Naive thymus-derived CD4-positive, alpha-beta T cell (primary cell): Measurements from ENCODE around the gene UBAP1L. TPM values are rescaled to one million over a fixed set of nuclear protein-coding genes. Genes with fewer than 3 reads are reported as not detected.

Experiments
- ATAC-seq: fragments of 150-1000 bp; cut with Tn5 transposase; 2 replicates; pipeline ENCODE4 v1.10.0; 2021; ENCODE audit warnings: mild to moderate bottlenecking, moderate library complexity
- CTCF ChIA-PET: fragments of 350-600 bp; sonication (Branson Sonifier 250); formaldehyde crosslinking; loops from one replicate; lab custom pipeline; 2021; ENCODE audit warnings: antibody characterized with exemption; lab: Charles Lee
- POLR2A ChIA-PET: fragments of 350-600 bp; sonication (Branson Sonifier 250); formaldehyde crosslinking; loops from one replicate; lab custom pipeline; 2021; ENCODE audit warnings: antibody characterized with exemption, inconsistent platforms; lab: Charles Lee
- DNase-seq, 9 donors: peaks; one replicate each; pipeline versions ENCODE4 v3.0.0 to v3.0.0-alpha.2; 2020 to 2022; ENCODE audit warnings: mixed read lengths in 1 of 9
- H3K27ac ChIP-seq: one replicate; pipeline ENCODE4 v1.7.0; 2013; ENCODE audit warnings: mild to moderate bottlenecking, low read depth, low read length, moderate library complexity
- H3K27me3 ChIP-seq, 2 donors: one replicate each; pipeline ENCODE4 v1.7.0; 2013; ENCODE audit warnings: low read length in 2 of 2, mild to moderate bottlenecking in 2 of 2, moderate library complexity in 2 of 2; ENCODE audit not compliant: control insufficient read depth in 2 of 2, insufficient read depth in 2 of 2
- H3K36me3 ChIP-seq, 3 experiments: 1 replicate in 2 of 3; 2 replicates in 1 of 3; pipeline ENCODE4 v1.7.0; 2013; ENCODE audit warnings: low read length in 3 of 3, mild to moderate bottlenecking in 3 of 3, moderate library complexity in 1 of 3; ENCODE audit not compliant: insufficient read depth in 3 of 3, control insufficient read depth in 2 of 3
- H3K4me1 ChIP-seq, 2 donors: one replicate each; pipeline ENCODE4 v1.7.0; 2013; ENCODE audit warnings: low read length in 2 of 2, mild to moderate bottlenecking in 2 of 2, moderate library complexity in 1 of 2; ENCODE audit not compliant: control insufficient read depth in 2 of 2, insufficient read depth in 2 of 2
- H3K4me3 ChIP-seq: 2 replicates; pipeline ENCODE4 v1.7.0; 2013; ENCODE audit warnings: mild to moderate bottlenecking, low read length
- H3K9me3 ChIP-seq, 3 experiments: 1 replicate in 2 of 3; 2 replicates in 1 of 3; pipeline ENCODE4 v1.7.0; 2013; ENCODE audit warnings: low read length in 3 of 3; ENCODE audit not compliant: control insufficient read depth in 2 of 3
- H3K27ac Mint-ChIP-seq, 9 donors: one replicate each; pipeline ENCODE4 v1.8.0; 2020 to 2022; ENCODE audit warnings: mixed read lengths in 9 of 9, mild to moderate bottlenecking in 8 of 9, moderate library complexity in 5 of 9, inconsistent platforms in 2 of 9
- H3K27me3 Mint-ChIP-seq, 5 donors: one replicate each; pipeline ENCODE4 v1.8.0; 2021 to 2022; ENCODE audit warnings: mixed read lengths in 5 of 5, mild to moderate bottlenecking in 1 of 5
- H3K36me3 Mint-ChIP-seq, 5 donors: one replicate each; pipeline ENCODE4 v1.8.0; 2020 to 2022; ENCODE audit warnings: mixed read lengths in 5 of 5, mild to moderate bottlenecking in 3 of 5, inconsistent platforms in 1 of 5
- H3K4me1 Mint-ChIP-seq, 7 donors: one replicate each; pipeline ENCODE4 v1.8.0; 2020 to 2022; ENCODE audit warnings: mixed read lengths in 7 of 7, mild to moderate bottlenecking in 3 of 7, inconsistent platforms in 1 of 7
- H3K4me3 Mint-ChIP-seq, 10 donors: one replicate each; pipeline ENCODE4 v1.8.0; 2020 to 2022; ENCODE audit warnings: mild to moderate bottlenecking in 10 of 10, mixed read lengths in 10 of 10, moderate library complexity in 6 of 10, inconsistent platforms in 2 of 10
- H3K9me3 Mint-ChIP-seq, 11 donors: one replicate each; pipeline ENCODE4 v1.8.0; 2020 to 2022; ENCODE audit warnings: mixed read lengths in 11 of 11, mild to moderate bottlenecking in 4 of 11, inconsistent platforms in 1 of 11, moderate library complexity in 1 of 11
- intact Hi-C, 2 donors: fragments of 100-400 bp; cut with micrococcal nuclease; formaldehyde crosslinking; loops; one replicate each; pipeline ENCODE4 v1.15.1; 2023
- polyA plus RNA-seq, 2 donors: library from polyadenylated mRNA; unstranded; fragments of 300-500 nt; fragmentation: Illumina TruSeq; gene quantifications; one replicate each; pipeline ENCODE4 v1.2.3, GENCODE V29; 2021
- total RNA-seq, 6 experiments: library from RNA in 5 of 6; stranded (reverse) in 5 of 6; gene quantifications; 1 replicate in 5 of 6; 2 replicates in 1 of 6; pipeline ENCODE4 v1.2.3 and lab custom pipeline; 2021 to 2026

Gene UBAP1L
- total and polyA plus RNA-seq, 7 experiments from 2014 or later: 0.09 to 17.1 (median 12.1) TPM

DNA sequence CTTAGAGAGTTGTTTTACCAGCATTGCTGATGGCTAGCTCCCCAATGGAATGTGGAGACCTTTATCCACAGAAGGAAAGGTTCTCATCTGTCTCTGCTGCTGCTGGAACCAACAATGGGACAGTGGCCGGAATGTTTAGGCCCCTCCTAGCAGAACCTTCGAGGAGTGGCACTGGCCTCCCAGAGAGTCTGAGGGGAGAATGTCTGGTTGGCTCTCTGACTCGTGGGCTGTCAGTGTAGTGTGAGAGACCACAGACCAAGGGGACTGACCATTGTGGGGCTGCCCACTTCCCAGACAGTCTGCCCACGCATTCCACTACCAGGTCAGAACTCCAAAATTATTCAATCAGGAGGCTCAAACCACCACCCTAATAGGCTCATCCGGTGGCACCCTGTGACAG lies 52.3 kb downstream of the UBAP1L start:
- H3K27ac ChIP-seq: no peak overlapping the region
- no peak for ATAC-seq
- no peak for DNase-seq
- Mint-ChIP-seq H3K9me3 (peaks cover 0 to 5% (median 0%) of the 10 kb centered on the region in 11 donors), H3K27ac (no peak overlapping the region), H3K4me3 (no peak overlapping the region), H3K4me1 (peaks cover 0 to 6% (median 3%) of the 10 kb centered on the region in 7 donors), H3K27me3 (peaks cover 25 to 40% (median 30%) of the 10 kb centered on the region in 5 donors), H3K36me3 (no peaks in the 10 kb centered on the region)
- no peaks in the 10 kb centered on the region for H3K36me3 ChIP-seq
- no peaks in the 10 kb centered on the region for H3K9me3 ChIP-seq
- H3K27me3 ChIP-seq: peaks cover 0 to 3% of the 10 kb centered on the region in 2 donors
- POLR2A ChIA-PET: interaction anchor here (0.5 kb wide), 1 partner anchor 46 kb away, joined by 3 read pairs; no protein-coding TSS in a partner anchor
- intact Hi-C loops: no loop called here
- H3K4me1 ChIP-seq: no peaks in the 10 kb centered on the region
- CTCF ChIA-PET: no interaction called here
- no peak overlapping the region for H3K4me3 ChIP-seq

DNA sequence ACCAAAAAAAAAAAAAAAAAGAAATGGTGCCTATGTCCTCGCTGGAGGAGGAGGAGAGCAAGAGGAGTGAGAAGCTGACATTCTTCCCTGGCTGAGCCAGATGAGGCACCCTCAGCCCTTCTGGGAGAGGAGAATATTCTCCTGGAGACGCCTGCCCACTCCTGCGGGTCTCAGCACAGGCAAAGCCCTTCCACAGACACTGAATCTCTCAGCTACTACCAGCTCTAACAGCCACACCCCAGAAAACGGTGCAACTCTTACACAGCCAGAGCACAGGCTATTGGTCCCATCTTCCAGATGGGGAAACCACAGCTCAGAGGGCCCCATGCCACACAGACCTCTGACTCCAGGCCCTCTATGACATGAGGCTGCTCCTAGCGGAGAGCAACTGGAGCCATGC lies 52.9 kb downstream of the UBAP1L start:
- ATAC-seq (no peak), DNase-seq (no peak)
- intact Hi-C loops: no loop called here
- Mint-ChIP-seq H3K4me3 (no peak overlapping the region), H3K27me3 (peaks cover 21 to 36% (median 26%) of the 10 kb centered on the region in 5 donors), H3K4me1 (peaks cover 0 to 2% (median under 1%) of the 10 kb centered on the region in 7 donors), H3K36me3 (no peaks in the 10 kb centered on the region), H3K27ac (no peak overlapping the region), H3K9me3 (peaks cover 0 to 5% (median 0%) of the 10 kb centered on the region in 11 donors)
- Histone ChIP-seq H3K4me1 (no peaks in the 10 kb centered on the region), H3K27ac (no peak overlapping the region), H3K27me3 (peaks cover 0 to 3% of the 10 kb centered on the region in 2 donors), H3K9me3 (no peaks in the 10 kb centered on the region), H3K4me3 (no peak overlapping the region), H3K36me3 (no peaks in the 10 kb centered on the region)
- ChIA-PET POLR2A (no interaction called here), CTCF (interaction anchor here (0.6 kb wide), 1 partner anchor 12 kb away, joined by 3 read pairs; no protein-coding TSS in a partner anchor)

GRCh38 chr15:65060641-65061397 lies 54.2 kb downstream of the UBAP1L start:
- no peak for ATAC-seq
- Mint-ChIP-seq H3K36me3 (no peaks in the 10 kb centered on the region), H3K27me3 (peaks cover 9 to 29% (median 15%) of the 10 kb centered on the region in 5 donors), H3K27ac (no peak overlapping the region), H3K9me3 (peaks cover 0 to 5% (median 0%) of the 10 kb centered on the region in 11 donors), H3K4me1 (peaks cover 0 to 3% (median 0%) of the 10 kb centered on the region in 7 donors), H3K4me3 (no peak overlapping the region)
- H3K9me3 ChIP-seq: no peaks in the 10 kb centered on the region
- H3K4me1 ChIP-seq: no peaks in the 10 kb centered on the region
- no peak for DNase-seq
- intact Hi-C loops: no loop called here
- no peak overlapping the region for H3K4me3 ChIP-seq
- H3K27ac ChIP-seq: no peak overlapping the region
- CTCF ChIA-PET: interaction anchor here (0.6 kb wide), 1 partner anchor 34 kb away, joined by 5 read pairs; no protein-coding TSS in a partner anchor
- POLR2A ChIA-PET: interaction anchor here (0.6 kb wide), 1 partner anchor 352 kb away, joined by 3 read pairs; no protein-coding TSS in a partner anchor
- no peaks in the 10 kb centered on the region for H3K36me3 ChIP-seq
- H3K27me3 ChIP-seq: no peaks in the 10 kb centered on the region

- Mint-ChIP-seq H3K36me3 (no peaks in the 10 kb centered on the region), H3K4me1 (peaks cover 0 to 9% (median 0%) of the 10 kb centered on the region in 7 donors), H3K27ac (no peak overlapping the region), H3K9me3 (peaks cover 0 to 5% (median 0%) of the 10 kb centered on the region in 11 donors), H3K4me3 (no peak overlapping the region), H3K27me3 (peaks cover 1 to 21% (median 8%) of the 10 kb centered on the region in 5 donors)
- no peak overlapping the region for H3K27ac ChIP-seq
- intact Hi-C loops: no loop called here
- no peaks in the 10 kb centered on the region for H3K36me3 ChIP-seq
- DNase-seq (no peak), ATAC-seq (no peak)
- ChIA-PET POLR2A (no interaction called here), CTCF (no interaction called here)
- H3K4me3 ChIP-seq: no peak overlapping the region
- no peaks in the 10 kb centered on the region for H3K27me3 ChIP-seq
- H3K9me3 ChIP-seq: no peaks in the 10 kb centered on the region
- no peaks in the 10 kb centered on the region for H3K4me1 ChIP-seq
Observed at GRCh38 chr15:65059931-65060596, 54.9 kb downstream of the UBAP1L start.

DNA sequence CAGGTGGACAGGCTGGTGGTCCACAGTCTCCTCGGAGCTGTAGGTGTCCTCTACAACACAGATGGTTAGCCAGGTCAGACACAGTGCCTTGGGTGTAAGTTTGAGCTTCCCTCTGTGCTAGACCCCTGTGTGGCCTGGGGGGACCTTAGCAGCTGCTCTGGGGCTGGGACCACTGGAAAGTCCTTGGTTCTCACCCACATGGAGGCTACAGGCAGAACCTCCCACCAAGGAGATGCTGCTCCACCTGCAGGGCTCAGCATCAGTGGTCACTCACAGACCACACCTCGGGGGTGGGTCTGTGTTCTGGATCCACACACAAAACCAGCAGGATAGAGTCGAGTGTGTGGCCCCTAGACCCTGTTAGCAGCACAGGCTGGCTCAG lies 55.6 kb downstream of the UBAP1L start:
- POLR2A ChIA-PET: no interaction called here
- H3K4me1 ChIP-seq: no peaks in the 10 kb centered on the region
- no peak overlapping the region for H3K4me3 ChIP-seq
- no peaks in the 10 kb centered on the region for H3K27me3 ChIP-seq
- DNase-seq (no peak), ATAC-seq (no peak)
- H3K36me3 ChIP-seq: no peaks in the 10 kb centered on the region
- Mint-ChIP-seq H3K27ac (no peak overlapping the region), H3K36me3 (no peaks in the 10 kb centered on the region), H3K4me1 (peaks cover 0 to 9% (median 0%) of the 10 kb centered on the region in 7 donors), H3K9me3 (peaks cover 0 to 5% (median 0%) of the 10 kb centered on the region in 11 donors), H3K4me3 (no peak overlapping the region), H3K27me3 (peaks cover 0 to 14% (median 7%) of the 10 kb centered on the region in 5 donors)
- no peak overlapping the region for H3K27ac ChIP-seq
- H3K9me3 ChIP-seq: no peaks in the 10 kb centered on the region
- intact Hi-C loops: no loop called here
- CTCF ChIA-PET: no interaction called here

DNA sequence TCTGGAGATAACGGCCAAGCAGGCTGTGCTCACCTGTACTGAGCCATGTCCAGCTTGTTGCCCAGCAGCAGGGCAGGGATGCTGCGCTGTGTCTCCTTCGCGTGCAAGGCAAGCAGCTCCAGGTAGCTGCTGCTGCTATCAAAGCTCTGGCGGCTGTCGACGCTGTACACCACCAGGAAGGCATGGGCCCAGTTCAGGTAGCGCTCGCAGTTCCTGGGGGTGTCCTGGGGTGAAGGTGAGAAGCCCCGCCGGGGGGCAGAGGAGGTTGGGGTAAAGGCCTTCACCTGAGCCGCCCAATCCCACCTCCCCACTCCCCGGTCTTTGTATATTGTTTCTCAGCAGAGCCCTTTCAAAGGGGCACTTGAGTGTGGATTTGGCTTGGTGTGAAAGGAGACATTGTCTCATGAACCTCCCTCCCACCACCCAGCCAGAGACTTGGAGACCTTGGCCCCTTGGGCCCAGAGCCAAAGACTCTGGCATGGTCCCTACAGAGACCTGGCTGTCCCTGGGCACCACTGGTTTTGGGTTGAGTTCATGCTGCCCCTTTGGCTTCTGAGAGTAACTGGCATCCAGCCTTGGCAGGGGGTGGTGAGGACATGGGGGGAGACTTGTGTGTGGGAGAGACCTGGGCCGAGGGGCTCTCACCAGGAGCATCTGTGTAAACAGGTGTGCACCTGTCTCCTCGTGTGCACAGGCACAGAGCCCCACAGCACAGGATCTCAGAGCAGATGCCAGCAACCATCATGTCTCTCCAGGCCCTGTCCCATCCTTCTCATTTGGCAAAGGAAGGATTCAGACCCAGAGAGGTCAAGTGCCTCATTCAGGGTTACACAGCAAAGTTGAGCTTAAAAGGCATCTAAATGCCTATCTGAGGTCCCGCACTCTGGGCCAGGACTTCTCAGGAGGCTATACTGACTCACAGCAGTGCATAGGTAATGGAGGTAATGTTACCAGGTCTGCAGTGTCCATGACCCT lies 56.3 kb downstream of the UBAP1L start:
- Histone ChIP-seq H3K36me3 (no peaks in the 10 kb centered on the region), H3K4me1 (no peaks in the 10 kb centered on the region), H3K27ac (no peak overlapping the region), H3K9me3 (no peaks in the 10 kb centered on the region), H3K27me3 (no peaks in the 10 kb centered on the region), H3K4me3 (no peak overlapping the region)
- peaks cover 0 to 5% (median 0%) of the 10 kb centered on the region in 11 donors for H3K9me3 Mint-ChIP-seq
- H3K27me3 Mint-ChIP-seq: peaks cover 0 to 11% (median 6%) of the 10 kb centered on the region in 5 donors
- ATAC-seq: no peak
- DNase-seq: no peak
- H3K36me3 Mint-ChIP-seq: no peaks in the 10 kb centered on the region
- no peak overlapping the region for H3K4me3 Mint-ChIP-seq
- ChIA-PET CTCF (no interaction called here), POLR2A (interaction anchor here (0.5 kb wide), 1 partner anchor 727 kb away, joined by 3 read pairs; no protein-coding TSS in a partner anchor)
- no peak overlapping the region for H3K27ac Mint-ChIP-seq
- peaks cover 0 to 9% (median 0%) of the 10 kb centered on the region in 7 donors for H3K4me1 Mint-ChIP-seq
- intact Hi-C loops: no loop called here
